CD4-positive, alpha-beta memory T cell (primary cell): Measurements from ENCODE around the gene LIPT2. TPM values are rescaled to one million over a fixed set of nuclear protein-coding genes. Genes with fewer than 3 reads are reported as not detected.

Experiments used
- CTCF ChIA-PET: fragments of 350-600 bp; sonication (Branson Sonifier 250); formaldehyde crosslinking; loops from one replicate; lab custom pipeline; 2021; ENCODE audit warnings: inconsistent platforms; ENCODE audit not compliant: partially characterized antibody; lab: Charles Lee
- POLR2A ChIA-PET: fragments of 350-600 bp; sonication (Branson Sonifier 250); formaldehyde crosslinking; loops from one replicate; lab custom pipeline; 2021; ENCODE audit not compliant: partially characterized antibody; lab: Charles Lee
- DNase-seq, 5 donors: peaks; one replicate each; pipeline versions ENCODE4 v3.0.0 to v3.0.0-alpha.2; 2020 to 2022; ENCODE audit warnings: mixed read lengths in 1 of 5
- H3K27ac ChIP-seq: one replicate; pipeline ENCODE4 v1.7.0; 2013; ENCODE audit warnings: low read depth, low read length
- H3K27me3 ChIP-seq: 2 replicates; pipeline ENCODE4 v1.7.0; 2013; ENCODE audit warnings: mild to moderate bottlenecking, low read length, moderate library complexity; ENCODE audit not compliant: insufficient read depth
- H3K36me3 ChIP-seq: 2 replicates; pipeline ENCODE4 v1.7.0; 2013; ENCODE audit warnings: mild to moderate bottlenecking, low read length, moderate library complexity; ENCODE audit not compliant: insufficient read depth
- H3K4me1 ChIP-seq: 2 replicates; pipeline ENCODE4 v1.7.0; 2013; ENCODE audit warnings: mild to moderate bottlenecking, low read length, moderate library complexity; ENCODE audit not compliant: insufficient read depth
- H3K4me3 ChIP-seq, 2 donors: one replicate each; pipeline ENCODE4 v1.7.0; 2013; ENCODE audit warnings: low read length in 2 of 2, mild to moderate bottlenecking in 1 of 2
- H3K9me3 ChIP-seq, 2 donors: one replicate each; pipeline ENCODE4 v1.7.0; 2013; ENCODE audit warnings: low read length in 2 of 2, control low read depth in 1 of 2; ENCODE audit not compliant: control insufficient read depth in 1 of 2
- H3K27ac Mint-ChIP-seq, 7 donors: one replicate each; pipeline ENCODE4 v1.8.0; 2020 to 2021; ENCODE audit warnings: mixed read lengths in 7 of 7, mild to moderate bottlenecking in 6 of 7, inconsistent platforms in 3 of 7, moderate library complexity in 3 of 7
- H3K27me3 Mint-ChIP-seq, 2 donors: one replicate each; pipeline ENCODE4 v1.8.0; 2020 to 2021; ENCODE audit warnings: mixed read lengths in 2 of 2
- H3K36me3 Mint-ChIP-seq, 2 donors: one replicate each; pipeline ENCODE4 v1.8.0; 2020 to 2021; ENCODE audit warnings: mixed read lengths in 2 of 2, inconsistent platforms in 1 of 2, mild to moderate bottlenecking in 1 of 2
- H3K4me1 Mint-ChIP-seq, 4 donors: one replicate each; pipeline ENCODE4 v1.8.0; 2020 to 2021; ENCODE audit warnings: mixed read lengths in 4 of 4, mild to moderate bottlenecking in 1 of 4
- H3K4me3 Mint-ChIP-seq, 8 donors: one replicate each; pipeline ENCODE4 v1.8.0; 2020 to 2021; ENCODE audit warnings: mixed read lengths in 8 of 8, mild to moderate bottlenecking in 7 of 8, moderate library complexity in 6 of 8, inconsistent platforms in 3 of 8
- H3K9me3 Mint-ChIP-seq, 8 donors: one replicate each; pipeline ENCODE4 v1.8.0; 2020 to 2021; ENCODE audit warnings: mixed read lengths in 8 of 8, mild to moderate bottlenecking in 5 of 8, inconsistent platforms in 3 of 8, moderate library complexity in 1 of 8
- intact Hi-C: fragments of 100-400 bp; cut with micrococcal nuclease; formaldehyde crosslinking; loops from one replicate; pipeline ENCODE4 v1.15.1; 2023
- polyA plus RNA-seq, 2 donors: library from polyadenylated mRNA; unstranded; fragments of 300-500 nt; fragmentation: Illumina TruSeq; gene quantifications; one replicate each; pipeline ENCODE4 v1.2.3, GENCODE V29; 2021
- total RNA-seq, 2 experiments: library from RNA; stranded (reverse); gene quantifications; one replicate each; pipeline ENCODE4 v1.2.3, GENCODE V29; 2021

Gene LIPT2
- total and polyA plus RNA-seq, 4 experiments from 2014 or later, result 8.0 to 19.6 (median 12.6) TPM

DNA sequence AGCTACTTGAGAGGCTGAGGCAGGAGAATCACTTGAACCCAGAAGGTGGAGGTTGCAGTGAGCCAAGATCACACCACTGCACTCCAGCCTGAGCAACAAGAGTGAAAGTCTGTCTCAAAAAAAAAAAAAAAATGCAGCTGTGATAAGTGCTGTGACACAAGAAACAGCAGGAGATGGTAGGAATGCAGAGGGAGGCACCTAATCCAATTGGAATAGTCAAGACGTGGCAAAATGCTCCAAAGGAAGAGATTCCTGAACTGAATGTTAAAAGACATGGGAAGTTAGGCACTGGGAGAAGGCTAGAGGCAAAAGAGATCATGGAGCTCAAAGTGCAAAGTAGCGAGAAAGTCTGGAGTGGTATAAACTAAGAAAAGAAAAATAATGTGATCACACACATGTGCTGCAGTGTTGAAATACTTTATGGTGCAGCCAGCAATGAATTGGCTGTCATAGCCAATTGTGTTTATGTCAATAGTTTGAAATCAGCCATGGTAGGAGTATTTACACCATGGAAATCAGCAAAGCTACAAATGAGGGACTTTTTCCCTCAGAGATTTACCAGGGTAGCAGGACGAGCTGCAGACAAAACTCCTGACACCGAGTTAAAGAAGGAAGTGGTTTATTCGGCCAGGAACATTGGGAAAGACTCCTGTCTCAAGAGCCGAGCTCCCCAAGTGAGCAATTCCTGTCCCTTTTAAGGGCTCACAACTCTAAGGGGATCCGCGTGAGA, 40.9 kb upstream of the LIPT2 start:
- no peak overlapping the region for H3K4me3 Mint-ChIP-seq
- ChIA-PET CTCF (no interaction called here), POLR2A (no interaction called here)
- peaks cover 1 to 4% of the 10 kb centered on the region in 2 donors for H3K27me3 Mint-ChIP-seq
- peaks cover 0 to 3% (median 0%) of the 10 kb centered on the region in 4 donors for H3K4me1 Mint-ChIP-seq
- H3K4me3 ChIP-seq, result no peak overlapping the region
- H3K9me3 Mint-ChIP-seq, result peaks cover 0 to 23% (median 13%) of the 10 kb centered on the region in 8 donors
- no peak overlapping the region for H3K27ac ChIP-seq
- intact Hi-C loops, result no loop called here
- no peak overlapping the region for H3K27ac Mint-ChIP-seq
- no peaks in the 10 kb centered on the region for H3K4me1 ChIP-seq
- DNase-seq, result no peak
- H3K36me3 Mint-ChIP-seq, result peaks cover 0 to 14% of the 10 kb centered on the region in 2 donors
- no peaks in the 10 kb centered on the region for H3K36me3 ChIP-seq
- H3K9me3 ChIP-seq, result no peaks in the 10 kb centered on the region
- no peaks in the 10 kb centered on the region for H3K27me3 ChIP-seq

DNA sequence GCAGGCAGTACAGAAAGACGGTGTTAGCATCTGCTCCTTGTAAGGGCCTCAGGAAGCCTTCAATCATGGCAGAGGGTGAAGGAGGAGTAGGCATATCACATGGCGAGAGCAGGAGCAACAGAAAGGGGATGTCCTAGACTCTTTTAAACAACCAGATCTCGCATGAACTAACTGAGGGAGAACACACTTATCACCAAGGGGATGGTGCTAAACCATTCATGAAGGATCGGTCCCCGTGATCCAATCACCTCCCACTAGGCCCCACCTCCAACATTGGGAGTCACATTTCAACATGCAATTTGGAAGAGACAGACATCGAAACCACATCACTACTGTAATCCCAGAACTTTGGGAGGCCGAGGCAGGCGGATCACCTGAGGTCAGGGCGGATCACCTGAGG, 39.9 kb upstream of the LIPT2 start:
- CTCF ChIA-PET, result no interaction called here
- intact Hi-C loops, result no loop called here
- peaks cover 0 to 15% (median 11%) of the 10 kb centered on the region in 8 donors for H3K9me3 Mint-ChIP-seq

DNA sequence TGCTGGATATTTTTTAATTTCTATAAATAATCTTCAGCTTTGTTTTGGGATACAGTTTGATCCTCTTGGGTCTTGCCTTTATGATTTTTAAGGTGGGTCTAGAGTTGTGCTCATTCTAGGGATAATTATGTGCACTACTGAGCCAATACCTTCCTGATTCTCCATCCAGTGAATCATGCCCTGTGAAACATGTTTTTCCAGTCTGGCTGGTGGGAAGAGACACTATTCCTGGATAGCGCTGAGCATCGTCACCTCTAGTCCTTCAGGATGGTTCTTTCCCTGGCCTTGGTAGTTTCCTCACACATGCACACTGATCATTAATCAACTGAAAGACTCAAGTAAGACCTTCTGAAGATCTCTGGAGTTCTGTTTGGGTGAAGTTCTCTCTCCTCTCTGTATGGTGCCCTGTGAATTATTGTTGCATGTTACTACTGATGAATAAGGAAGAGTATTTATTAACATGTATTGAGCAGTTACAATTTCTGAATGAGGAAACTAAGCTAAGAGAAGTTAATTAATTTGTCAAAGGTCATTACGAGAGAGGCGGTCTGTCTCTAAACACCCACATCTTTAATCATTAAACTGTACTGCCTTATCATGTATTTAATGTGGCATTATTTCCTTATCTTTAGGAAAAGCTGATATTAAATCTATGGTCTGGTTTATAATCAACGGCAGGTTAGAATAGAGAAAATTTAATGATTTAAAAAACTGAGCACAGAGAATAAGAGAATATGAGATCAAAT, 39.1 kb upstream of the LIPT2 start:
- Mint-ChIP-seq H3K4me3 (no peak overlapping the region), H3K9me3 (peaks cover 0 to 9% (median 5%) of the 10 kb centered on the region in 8 donors), H3K36me3 (peaks cover 0 to 3% of the 10 kb centered on the region in 2 donors), H3K27me3 (peaks cover 1 to 4% of the 10 kb centered on the region in 2 donors), H3K4me1 (peaks cover 0 to 3% (median 0%) of the 10 kb centered on the region in 4 donors), H3K27ac (no peak overlapping the region)
- H3K27me3 ChIP-seq, result no peaks in the 10 kb centered on the region
- DNase-seq, result no peak
- no peaks in the 10 kb centered on the region for H3K9me3 ChIP-seq
- H3K36me3 ChIP-seq, result no peaks in the 10 kb centered on the region
- no peaks in the 10 kb centered on the region for H3K4me1 ChIP-seq
- no peak overlapping the region for H3K27ac ChIP-seq
- intact Hi-C loops, result no loop called here
- ChIA-PET POLR2A (no interaction called here), CTCF (no interaction called here)
- no peak overlapping the region for H3K4me3 ChIP-seq

More for the DNA sequence above, 39.9 kb upstream of the LIPT2 start:
- H3K4me3 Mint-ChIP-seq, result no peak overlapping the region
- POLR2A ChIA-PET, result no interaction called here
- H3K9me3 ChIP-seq, result no peaks in the 10 kb centered on the region
- no peaks in the 10 kb centered on the region for H3K4me1 ChIP-seq
- peaks cover 0 to 3% (median 0%) of the 10 kb centered on the region in 4 donors for H3K4me1 Mint-ChIP-seq
- no peaks in the 10 kb centered on the region for H3K27me3 ChIP-seq
- no peak overlapping the region for H3K27ac Mint-ChIP-seq
- no peaks in the 10 kb centered on the region for H3K36me3 ChIP-seq
- H3K36me3 Mint-ChIP-seq, result peaks cover 0 to 7% of the 10 kb centered on the region in 2 donors
- DNase-seq, result no peak
- no peak overlapping the region for H3K4me3 ChIP-seq
- H3K27ac ChIP-seq, result no peak overlapping the region
- peaks cover 1 to 4% of the 10 kb centered on the region in 2 donors for H3K27me3 Mint-ChIP-seq

DNA sequence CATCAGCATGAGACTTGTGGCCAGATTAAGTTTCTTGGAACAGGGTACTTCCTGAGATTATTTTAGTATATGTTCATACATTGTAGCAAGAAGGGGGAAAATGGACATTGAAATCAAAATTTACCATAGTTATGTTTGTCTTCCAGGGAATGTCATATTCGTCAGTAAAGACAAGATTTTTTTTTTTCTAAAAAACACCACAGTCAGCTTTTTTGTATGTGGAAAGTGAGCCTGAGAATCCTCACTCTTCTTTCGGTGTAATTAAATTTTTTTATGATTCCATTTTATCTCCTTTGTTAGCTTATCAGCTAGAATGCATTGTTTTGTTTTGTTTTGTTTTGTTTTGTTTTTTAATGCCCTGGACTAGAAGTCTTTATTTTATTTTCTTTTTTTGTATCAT, 31.5 kb upstream of the LIPT2 start:
- Mint-ChIP-seq H3K4me1 (no peaks in the 10 kb centered on the region), H3K27ac (no peak overlapping the region), H3K36me3 (no peaks in the 10 kb centered on the region), H3K9me3 (no peaks in the 10 kb centered on the region), H3K27me3 (peaks cover 4 to 14% of the 10 kb centered on the region in 2 donors), H3K4me3 (no peak overlapping the region)
- no peak overlapping the region for H3K27ac ChIP-seq
- no peaks in the 10 kb centered on the region for H3K36me3 ChIP-seq
- intact Hi-C loops, result no loop called here
- POLR2A ChIA-PET, result no interaction called here
- no peak for DNase-seq
- H3K4me3 ChIP-seq, result no peak overlapping the region
- H3K27me3 ChIP-seq, result no peaks in the 10 kb centered on the region
- CTCF ChIA-PET, result no interaction called here
- H3K4me1 ChIP-seq, result no peaks in the 10 kb centered on the region
- H3K9me3 ChIP-seq, result no peaks in the 10 kb centered on the region

DNA sequence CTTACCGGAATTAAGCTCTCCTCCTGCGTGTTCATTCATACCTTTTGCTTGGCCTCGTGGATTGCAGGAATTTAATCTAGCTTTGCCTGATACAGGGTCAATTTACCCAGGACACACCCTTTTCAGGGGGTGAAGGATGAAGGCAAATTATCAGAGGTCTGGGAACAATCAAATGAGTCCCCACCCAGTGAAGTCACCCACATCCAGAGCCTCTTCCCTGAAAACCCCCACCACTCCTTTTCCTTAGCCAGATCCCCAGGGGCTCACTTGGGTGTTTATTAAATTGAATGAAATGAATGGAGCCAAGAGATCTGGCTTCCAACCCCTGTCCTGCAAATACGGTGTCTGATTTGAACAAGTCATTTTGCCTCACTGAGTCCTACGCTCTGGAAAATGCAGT, 31.0 kb upstream of the LIPT2 start:
- Histone ChIP-seq H3K36me3 (no peaks in the 10 kb centered on the region), H3K4me1 (no peaks in the 10 kb centered on the region), H3K4me3 (no peak overlapping the region), H3K9me3 (no peaks in the 10 kb centered on the region), H3K27ac (no peak overlapping the region), H3K27me3 (no peaks in the 10 kb centered on the region)
- H3K36me3 Mint-ChIP-seq, result no peaks in the 10 kb centered on the region
- intact Hi-C loops, result no loop called here
- no peak overlapping the region for H3K4me3 Mint-ChIP-seq
- DNase-seq, result no peak
- H3K9me3 Mint-ChIP-seq, result no peaks in the 10 kb centered on the region
- H3K27me3 Mint-ChIP-seq, result peaks cover 2 to 16% of the 10 kb centered on the region in 2 donors
- no peaks in the 10 kb centered on the region for H3K4me1 Mint-ChIP-seq
- ChIA-PET CTCF (no interaction called here), POLR2A (no interaction called here)
- H3K27ac Mint-ChIP-seq, result no peak overlapping the region

DNA sequence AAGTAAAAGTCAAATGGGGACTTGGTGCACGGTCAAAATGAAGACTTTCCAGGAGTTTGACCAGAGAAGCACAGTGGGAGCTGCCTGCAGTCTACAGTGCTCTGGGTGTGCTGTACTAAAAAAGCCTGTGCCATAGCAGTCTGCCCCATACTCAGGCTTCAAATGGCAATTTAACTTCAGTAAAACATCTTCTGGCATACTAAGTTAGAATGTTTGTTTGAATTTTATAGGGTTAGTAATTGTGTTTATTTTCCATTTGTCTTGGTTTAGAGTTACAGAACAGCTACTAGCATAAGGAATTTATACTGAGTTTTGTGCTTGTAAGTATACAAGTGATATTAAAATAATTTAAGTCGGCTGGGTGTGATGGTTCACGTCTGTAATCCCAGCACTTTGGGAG, 29.3 kb upstream of the LIPT2 start:
- Mint-ChIP-seq H3K9me3 (peaks cover 0 to 1% (median 0%) of the 10 kb centered on the region in 8 donors), H3K4me3 (no peak overlapping the region), H3K27me3 (peaks cover 2 to 16% of the 10 kb centered on the region in 2 donors), H3K36me3 (no peaks in the 10 kb centered on the region), H3K27ac (no peak overlapping the region), H3K4me1 (no peaks in the 10 kb centered on the region)
- ChIA-PET POLR2A (no interaction called here), CTCF (interaction anchor here (1.0 kb wide), 1 partner anchor 14 kb away, joined by 3 read pairs; no protein-coding TSS in a partner anchor)
- no peak overlapping the region for H3K4me3 ChIP-seq
- H3K4me1 ChIP-seq, result no peaks in the 10 kb centered on the region
- no peaks in the 10 kb centered on the region for H3K36me3 ChIP-seq
- intact Hi-C loops, result no loop called here
- H3K27ac ChIP-seq, result no peak overlapping the region
- no peaks in the 10 kb centered on the region for H3K9me3 ChIP-seq
- no peaks in the 10 kb centered on the region for H3K27me3 ChIP-seq
- no peak for DNase-seq

DNA sequence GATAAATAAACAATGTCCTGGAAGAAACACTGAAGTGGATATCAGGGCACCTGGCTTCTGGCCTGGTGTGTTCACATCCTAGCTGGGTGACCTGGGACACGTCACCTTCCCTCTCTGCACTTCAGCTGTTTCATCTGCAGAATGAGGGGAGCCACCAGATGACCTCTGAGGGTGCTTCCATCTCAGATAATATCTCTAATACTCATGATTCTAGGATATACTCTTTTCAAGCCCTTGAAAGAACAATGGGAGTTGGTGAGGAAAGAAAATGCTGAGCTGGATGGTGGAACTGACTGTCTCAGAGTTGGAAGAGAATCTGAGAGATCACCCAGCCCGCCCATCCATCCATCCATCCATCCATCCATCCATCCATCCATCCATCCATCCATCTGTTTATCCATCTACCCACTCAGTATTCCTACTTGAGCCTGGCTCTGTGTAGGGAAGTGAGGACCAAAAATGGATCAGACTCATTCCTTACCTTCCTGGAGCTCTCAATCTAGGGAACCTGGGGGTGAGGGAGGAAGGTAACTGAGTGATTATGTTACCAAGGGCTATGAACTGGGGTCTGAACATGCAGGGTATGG, 28.2 kb upstream of the LIPT2 start:
- Histone ChIP-seq H3K27ac (no peak overlapping the region), H3K36me3 (no peaks in the 10 kb centered on the region), H3K4me1 (no peaks in the 10 kb centered on the region), H3K9me3 (no peaks in the 10 kb centered on the region), H3K4me3 (no peak overlapping the region), H3K27me3 (no peaks in the 10 kb centered on the region)
- Mint-ChIP-seq H3K9me3 (peaks cover 0 to 11% (median 1%) of the 10 kb centered on the region in 8 donors), H3K27ac (no peak overlapping the region), H3K4me3 (no peak overlapping the region), H3K36me3 (no peaks in the 10 kb centered on the region), H3K4me1 (no peaks in the 10 kb centered on the region), H3K27me3 (peaks cover 2 to 16% of the 10 kb centered on the region in 2 donors)
- CTCF ChIA-PET, result no interaction called here
- POLR2A ChIA-PET, result interaction anchor here (1.0 kb wide), 1 partner anchor 28 kb away, joined by 3 read pairs; the partner anchor contains the start of gene LIPT2
- DNase-seq, result no peak
- intact Hi-C loops, result no loop called here
